Skin epidermis (tissue), 12 donors: ENCODE measurements around the gene NUP133.
A peak's percentile ranks its signal among the peaks of the same experiment; 100 is the strongest.

Experiments
- H3K27ac ChIP-seq, 21 experiments: fragments of 200-600 bp; sonication (generic) in 11 of 21; one replicate each; pipeline ENCODE4 v1.5.0; 2020; ENCODE audit warnings: mild to moderate bottlenecking in 3 of 21, inconsistent platforms in 2 of 21, moderate library complexity in 2 of 21
- H3K4me3 ChIP-seq, 7 experiments: fragments of 200-600 bp; sonication (generic) in 2 of 7; one replicate each; pipeline ENCODE4 v1.5.0; 2020; ENCODE audit warnings: inconsistent platforms in 2 of 7, mild to moderate bottlenecking in 2 of 7, moderate library complexity in 1 of 7

Gene NUP133

GRCh38 chr1:229507951-229508822, at the start of gene NUP133:
Gene NUP133 (minus strand): TSS chr1:229508341. CDS start chr1:229508249, 92 bp downstream.
- peak within 1 kb of the TSS; percentile 77 to 100 (median 94) for H3K4me3 ChIP-seq

GRCh38 chr1:229557200-229557850, 49.2 kb upstream of the NUP133 start:
- H3K4me3 ChIP-seq = peak overlapping the region; percentile 68 to 98 (median 78)
- peak overlapping the region in 19 of 21 experiments; percentile 66 to 92 (median 84) for H3K27ac ChIP-seq

More at GRCh38 chr1:229507951-229508822, at the start of gene NUP133:
- peak within 1 kb of the TSS; percentile 83 to 98 (median 94) for H3K27ac ChIP-seq

GRCh38 chr1:229554886-229555621, 46.9 kb upstream of the NUP133 start:
- Histone ChIP-seq H3K27ac (no peak overlapping the region), H3K4me3 (no peak overlapping the region)

- no peak overlapping the region for H3K4me3 ChIP-seq
- no peak overlapping the region for H3K27ac ChIP-seq
These were observed 45.5 kb upstream of the NUP133 start for GRCh38 chr1:229553621-229554130.

- Histone ChIP-seq H3K4me3 (no peak overlapping the region), H3K27ac (no peak overlapping the region)
These were observed 44.6 kb upstream of the NUP133 start for GRCh38 chr1:229552732-229553131.

GRCh38 chr1:229550812-229551567, 42.8 kb upstream of the NUP133 start:
- peak overlapping the region in 1 of 21 experiments; percentile 6 for H3K27ac ChIP-seq
- no peak overlapping the region for H3K4me3 ChIP-seq

- H3K27ac ChIP-seq = no peak overlapping the region
- H3K4me3 ChIP-seq = no peak overlapping the region
These were observed 39.4 kb upstream of the NUP133 start for GRCh38 chr1:229547542-229547941.

- Histone ChIP-seq H3K4me3 (no peak overlapping the region), H3K27ac (no peak overlapping the region)
These were observed 36.4 kb upstream of the NUP133 start for GRCh38 chr1:229544587-229544986.

GRCh38 chr1:229539863-229540506, 31.8 kb upstream of the NUP133 start:
- no peak overlapping the region for H3K27ac ChIP-seq
- H3K4me3 ChIP-seq = no peak overlapping the region

GRCh38 chr1:229538945-229539344, 30.8 kb upstream of the NUP133 start:
- H3K4me3 ChIP-seq = no peak overlapping the region
- H3K27ac ChIP-seq = no peak overlapping the region

- Histone ChIP-seq H3K4me3 (no peak overlapping the region), H3K27ac (no peak overlapping the region)
These were observed 29.8 kb upstream of the NUP133 start for GRCh38 chr1:229537894-229538293.

- Histone ChIP-seq H3K27ac (no peak overlapping the region), H3K4me3 (no peak overlapping the region)
These were observed 28.8 kb upstream of the NUP133 start for GRCh38 chr1:229536982-229537381.

- H3K4me3 ChIP-seq = no peak overlapping the region
- H3K27ac ChIP-seq = no peak overlapping the region
These were observed 27.1 kb upstream of the NUP133 start for GRCh38 chr1:229535230-229535629.

GRCh38 chr1:229531326-229531725, 23.2 kb upstream of the NUP133 start:
- no peak overlapping the region for H3K27ac ChIP-seq

GRCh38 chr1:229529639-229530038, 21.5 kb upstream of the NUP133 start:
- Histone ChIP-seq H3K4me3 (no peak overlapping the region), H3K27ac (no peak overlapping the region)

More at GRCh38 chr1:229531326-229531725, 23.2 kb upstream of the NUP133 start:
- no peak overlapping the region for H3K4me3 ChIP-seq

- no peak overlapping the region for H3K27ac ChIP-seq
- no peak overlapping the region for H3K4me3 ChIP-seq
These were observed 18.6 kb upstream of the NUP133 start for GRCh38 chr1:229526695-229527094.

GRCh38 chr1:229523052-229523451, 14.9 kb upstream of the NUP133 start:
- Histone ChIP-seq H3K4me3 (no peak overlapping the region), H3K27ac (no peak overlapping the region)

GRCh38 chr1:229514578-229515275, 6.6 kb upstream of the NUP133 start:
- H3K4me3 ChIP-seq = no peak overlapping the region
- H3K27ac ChIP-seq = no peak overlapping the region
